CD4-positive, alpha-beta T cell treated with Interleukin-15 for 1 hour (primary cell): ENCODE results near the gene EFNA3.

ENCODE experiments used
- DNase-seq: peaks from one replicate; pipeline ENCODE4 v3.0.0-alpha.2; 2020

The EFNA3 gene

DNA sequence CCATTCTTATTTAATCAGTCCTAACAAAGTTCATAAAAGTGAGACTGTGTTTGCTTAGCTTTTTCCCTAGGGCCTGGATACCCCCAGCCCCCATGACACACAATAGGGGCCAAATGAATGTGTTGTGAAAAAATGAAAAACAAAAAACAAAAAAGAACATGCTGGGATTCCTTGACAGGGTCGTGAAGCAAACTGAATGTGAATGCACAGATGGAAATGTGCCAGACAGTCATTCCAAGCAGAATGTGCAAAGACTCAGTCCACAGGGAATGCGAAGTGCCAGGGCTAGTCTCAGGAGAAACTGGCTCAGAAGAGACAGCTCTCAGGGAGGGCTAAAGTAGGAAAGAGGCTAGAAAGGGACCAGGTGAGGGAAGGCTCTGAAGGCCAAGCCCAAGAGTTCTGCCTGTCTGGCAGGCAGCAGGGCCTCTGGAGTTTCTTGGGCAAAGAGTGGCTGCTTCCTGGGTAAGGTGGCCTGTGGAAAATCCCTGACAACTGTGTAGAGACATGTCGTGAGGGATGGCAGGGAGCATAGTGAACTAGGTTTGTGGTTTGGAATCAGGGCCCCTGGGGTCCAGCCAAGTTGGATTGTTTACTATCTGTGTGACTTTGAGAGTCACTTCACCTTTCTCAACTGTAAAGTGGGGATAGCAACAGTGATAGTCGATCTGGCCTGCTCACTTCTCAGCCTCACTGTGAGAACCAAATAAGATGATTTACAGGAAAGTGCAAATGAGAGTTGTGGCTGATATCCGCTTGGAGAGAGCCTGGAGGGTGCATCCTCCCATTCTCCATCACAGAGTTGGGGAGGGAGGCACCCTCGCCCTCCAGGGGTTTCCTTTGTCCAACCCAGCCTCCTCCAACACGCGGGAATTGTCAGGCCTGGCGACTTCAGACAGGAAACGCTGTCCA is 28.7 kb upstream of the EFNA3 start:
- no peak for DNase-seq

DNA sequence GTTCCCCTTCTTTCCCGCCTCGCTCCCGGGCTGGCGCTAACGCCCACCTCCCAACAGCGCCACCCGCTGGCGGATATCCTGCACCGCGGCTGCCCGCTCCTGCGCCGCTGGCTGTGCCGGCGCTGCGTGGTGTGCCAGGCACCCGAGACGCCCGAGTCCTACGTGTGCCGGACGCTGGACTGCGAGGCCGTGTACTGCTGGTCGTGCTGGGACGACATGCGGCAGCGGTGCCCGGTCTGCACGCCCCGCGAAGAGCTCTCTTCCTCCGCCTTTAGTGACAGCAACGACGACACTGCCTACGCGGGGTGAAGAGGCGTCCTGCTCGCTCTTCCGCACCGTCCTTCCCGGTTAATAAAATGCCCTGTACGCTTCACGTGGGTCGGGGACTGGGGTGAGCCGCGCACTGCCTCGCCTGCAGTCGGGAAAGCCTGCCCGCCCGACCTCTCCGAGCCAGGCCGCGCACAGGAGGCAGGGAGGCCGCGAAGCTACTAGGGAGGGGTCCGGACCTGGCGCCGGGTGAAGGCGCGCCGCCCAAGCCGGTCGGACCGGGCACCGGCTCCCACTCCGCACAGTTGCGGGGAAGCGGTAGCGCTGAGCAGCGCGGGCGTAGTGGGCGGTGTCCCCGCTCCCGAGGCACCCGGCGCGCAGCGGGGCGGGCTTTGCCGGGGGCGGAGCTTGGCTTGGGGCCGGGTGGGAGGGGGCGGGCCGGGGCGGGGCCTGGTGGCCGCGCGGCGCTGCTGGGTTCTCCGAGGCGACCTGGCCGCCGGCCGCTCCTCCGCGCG is 27.9 kb upstream of the EFNA3 start, which contains the start of gene ADAM15:
Gene ADAM15 (plus strand): TSS at position 757 of the 782 bp plus-strand sequence. CDS start 71 bp downstream, outside the sequence.
- DNase-seq = peak; percentile 83

DNA sequence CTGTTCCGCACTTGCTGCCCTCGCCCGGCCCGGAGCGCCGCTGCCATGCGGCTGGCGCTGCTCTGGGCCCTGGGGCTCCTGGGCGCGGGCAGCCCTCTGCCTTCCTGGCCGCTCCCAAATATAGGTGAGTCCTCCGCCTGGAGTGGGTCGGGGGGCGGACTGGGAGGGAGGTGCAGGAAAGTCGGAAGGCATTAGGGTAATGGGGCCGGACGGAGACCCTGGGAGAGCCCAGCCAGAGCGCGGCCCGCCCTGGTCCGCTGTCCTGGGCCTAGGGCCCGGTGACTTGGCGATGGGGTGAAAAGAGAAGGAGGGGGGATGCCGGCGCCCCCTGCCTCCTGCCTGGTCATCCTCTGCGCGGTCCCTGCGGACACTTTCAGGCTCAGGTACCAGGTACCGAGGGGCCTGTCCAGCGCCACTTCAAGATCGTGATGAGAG is 27.3 kb upstream of the EFNA3 start:
- DNase-seq = no peak

DNA sequence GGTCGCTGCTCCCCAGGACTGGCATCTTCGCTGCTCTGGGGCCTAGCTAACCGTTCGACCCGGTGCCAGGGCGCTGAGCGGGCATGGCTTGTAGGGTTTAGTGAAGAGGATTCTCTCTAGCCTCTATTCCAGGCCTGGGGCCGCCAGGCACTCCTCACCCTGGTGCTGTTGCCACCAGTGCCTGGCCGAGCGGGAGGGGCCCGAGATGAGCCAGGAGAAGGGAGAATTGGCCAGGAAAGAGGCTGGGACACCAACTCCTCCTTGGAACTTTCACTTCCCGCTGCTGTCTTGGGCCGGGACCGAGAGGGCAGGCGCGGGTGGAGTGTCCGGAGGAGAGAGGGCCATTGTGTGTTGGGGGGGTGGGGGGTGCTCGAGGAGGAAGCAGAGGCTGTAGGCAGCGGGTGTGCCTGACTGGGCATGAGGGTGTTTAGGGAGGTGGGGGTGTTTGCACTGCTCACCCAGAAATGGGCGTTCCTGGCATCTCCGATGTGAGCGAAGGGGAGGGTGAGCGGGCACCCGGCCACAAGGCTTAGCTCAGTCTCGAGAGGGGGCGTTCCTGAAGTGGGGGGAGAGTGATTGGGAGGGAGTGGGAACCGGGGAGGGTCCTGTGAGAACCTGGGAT is 26.7 kb upstream of the EFNA3 start:
- peak; percentile 62 for DNase-seq

DNA sequence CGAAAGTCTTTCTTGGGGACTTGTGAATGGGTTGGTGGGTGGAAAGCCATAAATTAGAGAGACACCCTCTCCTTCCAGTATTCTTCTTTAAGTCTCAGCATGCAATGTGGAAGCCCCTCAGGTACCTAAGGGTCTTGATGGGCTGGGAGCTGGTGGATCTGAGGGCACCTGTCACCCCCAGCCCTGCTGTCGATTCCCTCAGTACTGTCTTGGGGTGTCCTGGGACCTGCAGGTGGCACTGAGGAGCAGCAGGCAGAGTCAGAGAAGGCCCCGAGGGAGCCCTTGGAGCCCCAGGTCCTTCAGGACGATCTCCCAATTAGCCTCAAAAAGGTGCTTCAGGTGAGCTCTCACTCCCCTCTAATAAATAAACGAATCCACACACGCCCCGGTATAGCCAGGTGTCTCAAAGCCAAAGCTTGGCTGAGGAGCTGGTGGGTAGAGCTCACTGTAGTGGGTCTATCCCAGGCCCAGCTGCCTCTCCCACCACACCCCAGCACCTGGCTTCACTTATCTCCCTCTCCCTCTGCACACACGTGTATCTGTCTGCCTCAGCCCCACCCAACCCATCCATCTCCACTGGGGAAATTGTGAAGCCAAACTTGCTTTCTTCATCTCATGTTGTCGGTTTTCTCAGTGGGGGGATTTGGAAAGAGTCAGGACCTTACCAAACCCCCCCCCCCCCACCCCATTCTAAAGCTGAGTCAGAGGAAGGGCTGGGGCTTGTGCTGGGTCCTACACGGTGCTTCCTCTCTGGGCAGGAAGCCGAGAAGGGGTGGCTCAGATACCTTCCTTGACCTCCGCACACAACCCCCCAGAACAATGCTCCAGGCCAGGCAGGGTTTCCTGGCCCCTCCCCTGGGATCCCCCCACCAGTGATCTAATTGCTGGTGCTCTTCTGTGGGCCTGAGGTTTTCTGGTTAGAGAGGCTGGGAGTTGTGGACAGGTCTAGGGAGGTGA is 25.9 kb upstream of the EFNA3 start:
- no peak for DNase-seq

DNA sequence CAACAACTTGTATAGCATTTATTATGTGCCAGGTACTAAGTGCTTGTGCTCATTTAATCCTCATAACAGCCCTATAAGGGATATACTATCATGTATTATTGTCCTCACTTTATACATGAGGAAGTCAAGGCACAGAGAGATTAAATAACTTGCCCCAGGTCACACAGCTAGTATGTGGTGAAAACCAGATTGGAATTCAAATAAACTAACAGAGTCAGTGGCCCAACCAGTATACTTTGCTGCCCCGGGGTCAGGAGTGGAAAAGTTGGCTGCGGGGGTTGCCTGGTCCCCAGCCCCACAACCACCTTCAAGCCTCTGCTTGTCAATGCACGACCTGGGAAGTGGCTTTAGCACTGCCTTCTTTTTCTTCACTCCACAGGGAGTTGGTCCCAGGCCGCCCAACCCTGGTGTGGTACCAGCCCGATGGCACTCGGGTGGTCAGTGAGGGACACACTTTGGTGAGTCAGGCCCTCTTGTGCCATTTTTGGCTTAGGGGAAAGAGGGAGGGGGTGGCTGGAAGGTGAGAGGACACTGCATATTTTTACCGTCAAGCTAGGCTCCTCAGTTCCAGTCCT is 25.0 kb upstream of the EFNA3 start:
- no peak for DNase-seq

DNA sequence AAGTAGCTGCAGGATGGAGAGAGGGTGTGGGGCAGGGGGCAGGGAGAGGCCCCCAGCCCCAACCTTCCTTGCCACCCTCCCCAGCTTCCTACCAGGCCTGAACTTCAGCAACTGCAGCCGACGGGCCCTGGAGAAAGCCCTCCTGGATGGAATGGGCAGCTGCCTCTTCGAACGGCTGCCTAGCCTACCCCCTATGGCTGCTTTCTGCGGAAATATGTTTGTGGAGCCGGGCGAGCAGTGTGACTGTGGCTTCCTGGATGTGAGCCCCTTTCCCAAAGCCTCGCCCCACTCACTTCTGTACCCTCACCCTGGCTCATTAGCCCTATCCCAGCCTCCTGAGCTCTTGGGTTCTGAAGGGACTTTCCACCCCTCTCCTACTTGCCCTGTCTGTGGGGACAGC is 21.5 kb upstream of the EFNA3 start:
- DNase-seq = no peak

DNA sequence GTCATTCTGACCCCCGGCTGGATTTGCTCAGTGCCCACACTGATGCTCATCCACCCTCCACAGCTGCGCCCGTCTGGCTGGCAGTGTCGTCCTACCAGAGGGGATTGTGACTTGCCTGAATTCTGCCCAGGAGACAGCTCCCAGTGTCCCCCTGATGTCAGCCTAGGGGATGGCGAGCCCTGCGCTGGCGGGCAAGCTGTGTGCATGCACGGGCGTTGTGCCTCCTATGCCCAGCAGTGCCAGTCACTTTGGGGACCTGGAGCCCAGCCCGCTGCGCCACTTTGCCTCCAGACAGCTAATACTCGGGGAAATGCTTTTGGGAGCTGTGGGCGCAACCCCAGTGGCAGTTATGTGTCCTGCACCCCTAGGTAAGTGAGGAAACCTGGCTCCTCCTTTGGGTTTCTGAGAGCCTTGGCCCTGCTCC is 20.8 kb upstream of the EFNA3 start:
- no peak for DNase-seq

DNA sequence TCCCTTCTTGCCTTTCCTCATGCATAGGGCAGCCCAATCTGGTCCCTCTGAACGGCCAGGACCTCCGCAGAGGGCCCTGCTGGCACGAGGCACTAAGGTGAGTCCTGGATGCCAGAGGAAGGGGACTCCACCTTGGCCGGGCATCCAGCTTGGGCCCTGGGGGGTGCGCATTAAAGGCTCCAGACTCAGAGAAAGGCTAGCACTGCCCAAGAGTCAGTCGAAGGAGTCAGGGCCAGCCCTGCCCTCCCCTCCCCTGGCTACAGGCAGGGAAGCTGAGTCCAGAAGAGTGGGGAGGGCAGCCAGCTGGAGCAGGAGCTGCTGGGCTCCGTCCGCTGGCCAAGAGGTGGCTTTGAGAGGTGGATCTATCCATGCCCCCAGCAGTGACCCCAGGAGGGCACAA is 17.9 kb upstream of the EFNA3 start:
- DNase-seq = no peak

DNA sequence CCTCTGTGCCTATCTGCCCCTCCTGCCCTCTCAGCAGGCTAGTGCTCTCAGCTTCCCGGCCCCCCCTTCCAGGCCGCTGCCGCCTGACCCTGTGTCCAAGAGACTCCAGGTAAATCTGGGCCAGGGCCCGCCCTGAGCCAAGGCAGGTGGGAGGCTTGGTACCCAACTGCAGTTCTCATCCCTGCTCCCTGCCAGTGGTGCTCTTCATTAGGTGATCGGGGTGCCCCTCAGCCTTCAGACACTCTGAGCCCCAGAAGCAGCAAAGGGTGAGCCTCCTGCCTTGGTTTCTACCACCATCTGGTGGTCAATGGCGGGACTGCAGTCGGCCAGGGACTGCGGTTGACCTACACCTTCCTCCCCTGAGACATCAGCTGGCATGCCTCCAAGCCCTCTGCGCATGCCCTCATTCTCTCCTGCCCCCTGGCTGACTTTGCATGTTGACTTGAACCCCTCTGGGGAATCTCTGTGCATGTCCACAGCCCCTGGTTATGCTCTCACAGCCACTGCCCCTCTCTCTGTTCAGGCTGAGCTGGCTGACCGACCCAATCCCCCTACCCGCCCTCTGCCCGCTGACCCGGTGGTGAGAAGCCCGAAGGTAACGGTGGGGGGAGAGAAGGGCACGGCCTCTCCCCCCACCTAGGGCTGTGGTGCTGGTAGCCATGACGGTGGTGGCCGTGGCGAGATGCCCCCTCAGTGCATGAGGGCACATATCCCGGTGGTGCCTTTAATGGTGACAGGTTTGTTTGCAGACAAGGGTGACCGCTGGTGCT is 17.1 kb upstream of the EFNA3 start:
- peak; percentile 93 for DNase-seq

DNA sequence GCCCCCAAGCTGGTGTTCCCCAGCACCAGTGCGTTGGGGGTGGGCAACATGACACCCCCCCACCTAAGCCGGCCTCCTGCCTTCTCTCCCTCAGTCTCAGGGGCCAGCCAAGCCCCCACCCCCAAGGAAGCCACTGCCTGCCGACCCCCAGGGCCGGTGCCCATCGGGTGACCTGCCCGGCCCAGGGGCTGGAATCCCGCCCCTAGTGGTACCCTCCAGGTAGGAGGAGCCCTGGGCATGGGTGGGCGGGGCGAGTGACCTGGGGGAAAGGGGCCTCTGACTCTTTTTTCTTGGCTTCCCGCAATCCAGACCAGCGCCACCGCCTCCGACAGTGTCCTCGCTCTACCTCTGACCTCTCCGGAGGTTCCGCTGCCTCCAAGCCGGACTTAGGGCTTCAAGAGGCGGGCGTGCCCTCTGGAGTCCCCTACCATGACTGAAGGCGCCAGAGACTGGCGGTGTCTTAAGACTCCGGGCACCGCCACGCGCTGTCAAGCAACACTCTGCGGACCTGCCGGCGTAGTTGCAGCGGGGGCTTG is 16.4 kb upstream of the EFNA3 start:
- no peak for DNase-seq

DNA sequence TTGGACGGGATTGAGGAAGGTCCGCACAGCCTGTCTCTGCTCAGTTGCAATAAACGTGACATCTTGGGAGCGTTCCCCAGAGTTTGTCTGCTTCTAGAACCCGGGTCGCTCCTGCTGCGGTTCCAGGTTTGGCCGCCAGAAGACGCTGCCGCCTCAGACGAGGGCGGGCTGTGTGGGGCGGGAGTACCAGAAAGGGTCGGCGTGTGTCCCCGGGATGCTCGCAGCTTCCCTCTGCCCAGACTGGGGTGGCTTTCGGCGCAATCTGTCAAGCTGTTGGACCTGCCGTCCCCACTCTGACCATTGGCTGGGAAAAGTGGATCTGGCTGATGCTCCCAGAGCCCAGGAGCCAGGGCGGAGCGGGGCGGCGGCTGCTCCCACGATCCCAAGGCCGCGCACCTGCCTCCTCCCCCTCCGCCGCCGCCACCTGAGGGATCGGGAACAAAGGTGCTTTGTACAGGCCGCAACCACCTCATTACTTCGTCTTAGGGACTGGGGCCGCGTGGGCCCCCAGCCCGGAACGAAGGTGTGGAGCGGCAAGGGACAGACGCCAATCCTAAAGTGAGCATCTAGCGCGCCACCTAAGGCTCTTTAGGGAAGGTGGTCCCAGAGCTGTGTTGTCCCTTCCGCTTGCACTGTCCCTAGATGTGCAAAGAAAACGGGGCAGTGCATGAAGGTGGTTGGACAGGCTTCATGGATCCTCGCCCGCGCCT is 15.8 kb upstream of the EFNA3 start:
- peak; percentile 72 for DNase-seq

DNA sequence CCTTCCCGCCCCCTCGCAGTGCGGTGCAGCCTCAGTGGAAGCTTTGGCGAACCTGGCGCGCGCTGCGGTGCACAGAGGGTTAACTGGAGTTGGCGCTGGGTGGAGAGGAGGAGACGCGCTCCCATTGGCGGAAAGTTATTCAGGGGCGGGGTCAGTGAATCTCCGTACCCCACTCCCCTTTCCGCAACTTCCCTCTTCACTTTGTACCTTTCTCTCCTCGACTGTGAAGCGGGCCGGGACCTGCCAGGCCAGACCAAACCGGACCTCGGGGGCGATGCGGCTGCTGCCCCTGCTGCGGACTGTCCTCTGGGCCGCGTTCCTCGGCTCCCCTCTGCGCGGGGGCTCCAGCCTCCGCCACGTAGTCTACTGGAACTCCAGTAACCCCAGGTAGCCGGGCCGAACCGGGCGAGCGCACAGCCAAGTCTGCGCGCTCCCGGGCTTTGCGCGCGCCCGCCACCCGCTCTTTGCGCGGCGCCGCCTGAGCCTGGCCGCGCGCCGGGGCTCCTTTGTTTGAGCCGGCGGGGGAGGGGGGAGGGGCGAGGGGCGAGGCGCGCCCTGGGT is 15.0 kb upstream of the EFNA3 start, which contains the start of gene EFNA4:
Gene EFNA4 (plus strand): TSS at position 191 of the 561 bp plus-strand sequence. CDS start 84 bp downstream, at position 275.
- DNase-seq = peak; percentile 86

DNA sequence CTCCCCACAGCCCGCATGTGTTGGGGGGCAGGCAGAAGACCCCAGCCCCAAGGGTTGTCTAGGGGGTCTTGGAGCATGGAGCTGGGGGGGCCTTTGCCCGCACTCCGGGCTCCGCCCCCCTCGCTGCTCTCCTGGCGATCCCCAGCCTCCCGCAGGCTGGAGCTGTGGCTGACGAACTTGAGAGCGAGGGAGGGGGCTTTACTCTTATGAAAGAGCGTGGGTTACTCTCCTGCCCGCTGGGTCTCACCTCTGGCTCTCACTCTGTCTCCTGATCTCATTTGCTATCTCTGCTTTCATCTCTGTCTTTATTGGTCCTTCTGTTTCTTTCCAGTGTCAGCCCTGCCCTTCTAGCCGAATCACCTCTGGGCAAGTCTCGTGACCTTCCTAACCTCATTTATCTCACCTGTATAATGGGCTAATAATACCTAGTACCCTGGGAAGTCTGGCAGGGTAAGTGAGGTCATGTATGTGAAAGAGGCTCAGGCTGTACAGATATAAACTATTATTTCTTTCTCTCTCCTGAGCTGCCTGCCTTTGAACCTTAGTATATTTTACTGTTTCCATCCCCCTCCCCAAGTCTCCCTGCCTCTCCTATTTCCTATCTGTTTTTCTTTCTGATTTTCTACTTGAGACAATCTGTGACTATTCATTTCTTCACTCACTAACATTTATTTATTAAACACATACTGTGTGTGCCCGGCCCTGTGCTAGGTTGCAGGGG is 14.4 kb upstream of the EFNA3 start:
- no peak for DNase-seq

DNA sequence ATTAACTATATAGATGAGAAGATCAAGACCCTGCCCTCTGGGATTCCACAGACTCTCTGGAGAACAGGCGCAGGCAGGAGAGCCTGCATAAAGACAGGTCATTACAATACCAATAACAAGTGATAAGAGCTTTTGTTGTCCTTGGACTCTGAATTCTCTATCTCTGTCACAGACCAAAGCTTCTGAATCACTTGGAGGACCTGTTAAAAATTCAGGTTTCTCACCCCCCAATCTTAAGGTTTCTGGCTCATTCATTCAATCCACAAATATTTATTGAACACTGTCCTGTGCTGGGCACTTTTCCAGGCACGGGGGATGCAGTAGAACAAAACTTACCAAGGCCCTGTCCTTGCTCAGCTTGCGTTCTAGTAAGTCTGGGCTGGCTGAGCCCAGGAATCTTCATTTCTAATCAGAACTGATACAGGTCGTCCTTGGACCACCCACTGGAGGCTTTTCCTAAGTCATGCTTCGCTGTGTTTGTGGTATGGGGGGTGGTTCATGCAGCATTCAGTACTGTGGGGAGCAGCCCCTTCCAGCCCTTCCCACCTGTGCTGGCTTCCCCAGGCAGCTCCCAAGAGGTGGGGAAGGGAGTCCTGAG is 13.7 kb upstream of the EFNA3 start:
- no peak for DNase-seq

DNA sequence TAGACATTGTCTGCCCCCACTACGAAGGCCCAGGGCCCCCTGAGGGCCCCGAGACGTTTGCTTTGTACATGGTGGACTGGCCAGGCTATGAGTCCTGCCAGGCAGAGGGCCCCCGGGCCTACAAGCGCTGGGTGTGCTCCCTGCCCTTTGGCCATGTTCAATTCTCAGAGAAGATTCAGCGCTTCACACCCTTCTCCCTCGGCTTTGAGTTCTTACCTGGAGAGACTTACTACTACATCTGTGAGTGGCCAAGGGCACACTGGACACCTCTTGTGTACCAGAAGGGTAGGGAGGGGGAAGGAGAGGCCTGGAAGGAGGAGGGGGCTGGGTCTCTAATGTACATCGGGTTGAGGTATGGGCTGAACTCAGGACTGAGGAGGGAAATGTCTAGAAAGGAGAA is 11.9 kb upstream of the EFNA3 start:
- DNase-seq = no peak

DNA sequence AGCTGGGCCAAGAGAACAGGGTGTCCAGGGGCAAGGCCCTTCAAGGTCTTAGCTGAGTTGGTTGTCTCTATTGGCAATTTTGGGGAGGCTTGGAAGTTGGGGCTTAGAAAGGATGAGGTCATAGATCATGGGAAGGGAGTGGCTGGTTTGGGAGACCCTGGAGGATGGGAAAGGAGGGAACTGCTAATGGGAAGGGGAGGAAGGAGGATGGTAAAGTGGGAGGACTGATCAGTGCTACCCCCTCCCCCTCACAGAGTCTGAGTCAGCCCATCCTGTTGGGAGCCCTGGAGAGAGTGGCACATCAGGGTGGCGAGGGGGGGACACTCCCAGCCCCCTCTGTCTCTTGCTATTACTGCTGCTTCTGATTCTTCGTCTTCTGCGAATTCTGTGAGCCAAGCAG is 10.0 kb upstream of the EFNA3 start:
- no peak for DNase-seq

DNA sequence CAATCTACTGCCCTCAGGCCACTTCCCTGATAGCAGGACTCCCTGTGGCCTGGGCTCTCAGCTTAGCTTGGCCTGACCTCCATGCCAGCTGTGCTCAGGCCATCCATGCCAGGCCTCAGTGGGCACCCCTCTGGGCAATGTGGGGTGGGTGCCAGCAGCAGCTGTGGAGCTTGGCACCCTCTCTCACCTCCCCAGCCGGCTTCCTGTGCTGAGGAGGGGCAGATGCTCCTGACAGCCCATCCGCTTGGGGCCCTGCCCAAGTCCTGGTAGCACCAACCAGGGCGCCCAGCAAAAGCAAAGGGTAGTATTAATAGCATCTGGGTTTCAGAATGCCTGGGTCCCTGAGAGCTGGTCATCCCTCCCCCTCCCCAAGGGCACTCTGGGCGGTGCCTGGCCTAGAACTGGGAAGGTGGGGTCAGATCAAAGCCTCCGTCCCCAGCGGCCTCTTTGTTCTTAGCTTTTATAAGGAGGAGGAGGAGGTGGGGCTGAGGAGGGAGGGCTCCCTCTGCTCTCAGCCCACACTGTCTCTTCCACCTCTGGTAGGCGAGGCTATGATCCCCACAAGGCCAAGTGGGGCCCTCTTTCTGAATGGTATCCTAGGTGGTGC is 9.0 kb upstream of the EFNA3 start:
- DNase-seq = no peak
